Small intestine (tissue), 7 donors: ENCODE results near the gene DEFB124. TPM values are rescaled to one million over a fixed set of nuclear protein-coding genes. Genes with fewer than 3 reads are reported as not detected.
"Not testable (repeated sequence)": the region's sequence is repeated elsewhere in the genome, so short reads cannot be mapped to it uniquely, and the experiment has no call there.

Experiments used
- DNase-seq, 2 donors: peaks; one replicate each; pipeline versions ENCODE4 v3.0.0 to v3.0.0-alpha.2; 2013
- FAIRE-seq: peaks from 2 replicates; lab custom pipeline; 2012; peaks lifted over from hg19 to GRCh38; lab: Jason Lieb, UNC
- H3K27ac ChIP-seq, 3 donors: one replicate each; pipeline ENCODE4 v1.5.1; 2013; ENCODE audit warnings: low read length in 2 of 3, mild to moderate bottlenecking in 2 of 3, control low read depth in 1 of 3, inconsistent platforms in 1 of 3, low read depth in 1 of 3, moderate library complexity in 1 of 3
- H3K27me3 ChIP-seq, 3 donors: one replicate each; pipeline ENCODE4 v1.6.1; 2013; ENCODE audit warnings: low read length in 3 of 3, inconsistent platforms in 1 of 3; ENCODE audit not compliant: control insufficient read depth in 3 of 3, insufficient read depth in 3 of 3
- H3K36me3 ChIP-seq, 3 donors: one replicate each; pipeline ENCODE4 v1.6.1; 2013; ENCODE audit warnings: low read length in 3 of 3, inconsistent platforms in 1 of 3, low read depth in 1 of 3, mild to moderate bottlenecking in 1 of 3, moderate library complexity in 1 of 3; ENCODE audit not compliant: control insufficient read depth in 3 of 3, insufficient read depth in 2 of 3
- H3K4me1 ChIP-seq, 3 donors: one replicate each; pipeline ENCODE4 v1.6.1; 2013; ENCODE audit warnings: low read length in 2 of 3, inconsistent platforms in 1 of 3, low read depth in 1 of 3, mild to moderate bottlenecking in 1 of 3, moderate library complexity in 1 of 3; ENCODE audit not compliant: control insufficient read depth in 3 of 3, insufficient read depth in 2 of 3
- H3K4me3 ChIP-seq, 3 donors: one replicate each; pipeline ENCODE4 v1.5.1; 2013; ENCODE audit warnings: low read length in 3 of 3, control low read depth in 1 of 3, inconsistent platforms in 1 of 3, low read depth in 1 of 3, mild to moderate bottlenecking in 1 of 3, moderate library complexity in 1 of 3
- H3K9me3 ChIP-seq, 2 donors: one replicate each; pipeline ENCODE4 v1.6.1; 2013; ENCODE audit warnings: low read depth in 1 of 2, low read length in 1 of 2; ENCODE audit not compliant: control insufficient read depth in 2 of 2, insufficient read depth in 1 of 2
- WGBS, 3 donors: extraction: QIAGEN DNeasy Blood & Tissue Kit; methylation state at CpG; one replicate each; pipeline ENCODE4 v1.1.7; 2013; 5-methylcytosine and 5-hydroxymethylcytosine counted together
- polyA plus RNA-seq, 4 donors: library from polyadenylated mRNA; stranded (reverse) in 3 of 4; unstranded in 1 of 4; fragments of 200-250 nt in 3 of 4; fragments of 120-200 nt in 1 of 4; gene quantifications; one replicate each; pipeline versions ENCODE4 v1.2.1 to v1.2.3, GENCODE V29; 2013
- donor health status: healthy with polysubstance abuse.
- donor health status: control.
- donor health status: control.
- donor health status: Bipolar disorder and iron deficiency.
- donor health status: healthy.

The DEFB124 gene
- polyA plus RNA-seq, 4 donors: 0.18 TPM; not detected in 3

GRCh38 chr20:31454361-31454760 lies 20.6 kb downstream of the DEFB124 start:
- no peaks in the 10 kb centered on the region for H3K36me3 ChIP-seq
- FAIRE-seq (no peak), DNase-seq (no peak)
- H3K4me1 ChIP-seq: no peaks in the 10 kb centered on the region
- H3K9me3 ChIP-seq: no peaks in the 10 kb centered on the region
- H3K4me3 ChIP-seq: no peak overlapping the region
- H3K27ac ChIP-seq: no peak overlapping the region
- WGBS, 3 donors: 91 to 96% (median 95%) methylated on average over 1 of the region's 1 CpG
- no peaks in the 10 kb centered on the region for H3K27me3 ChIP-seq

GRCh38 chr20:31452575-31452974 lies 22.4 kb downstream of the DEFB124 start:
- WGBS, 3 donors: 72 to 79% (median 77%) methylated on average over 2 of the region's 2 CpGs
- DNase-seq (no peak), FAIRE-seq (no peak)
- H3K4me3 ChIP-seq: no peak overlapping the region
- H3K27me3 ChIP-seq: no peaks in the 10 kb centered on the region
- H3K36me3 ChIP-seq: no peaks in the 10 kb centered on the region
- H3K27ac ChIP-seq: no peak overlapping the region
- H3K4me1 ChIP-seq: no peaks in the 10 kb centered on the region
- no peaks in the 10 kb centered on the region for H3K9me3 ChIP-seq

- no peak overlapping the region for H3K4me3 ChIP-seq
- 68 to 75% (median 70%) methylated on average over 8 of the region's 8 CpGs for WGBS, 3 donors
- FAIRE-seq: no peak
Observed at GRCh38 chr20:31449511-31450414, 25.2 kb downstream of the DEFB124 start.

GRCh38 chr20:31446084-31446819 lies 28.7 kb downstream of the DEFB124 start:
- Histone ChIP-seq H3K9me3 (no peaks in the 10 kb centered on the region), H3K27ac (no peak overlapping the region), H3K4me1 (no peaks in the 10 kb centered on the region), H3K27me3 (no peaks in the 10 kb centered on the region), H3K4me3 (no peak overlapping the region), H3K36me3 (no peaks in the 10 kb centered on the region)
- DNase-seq (no peak), FAIRE-seq (no peak)
- 73 to 76% (median 74%) methylated on average over 12 of the region's 12 CpGs for WGBS, 3 donors

More at GRCh38 chr20:31449511-31450414, 25.2 kb downstream of the DEFB124 start:
- no peaks in the 10 kb centered on the region for H3K36me3 ChIP-seq
- no peaks in the 10 kb centered on the region for H3K27me3 ChIP-seq
- no peak overlapping the region for H3K27ac ChIP-seq
- H3K4me1 ChIP-seq: no peaks in the 10 kb centered on the region
- no peak for DNase-seq
- no peaks in the 10 kb centered on the region for H3K9me3 ChIP-seq

GRCh38 chr20:31440012-31440659 lies 34.8 kb downstream of the DEFB124 start, which contains the start of gene DEFB123:
DEFB123 (plus strand) TSS chr20:31440632; CDS start chr20:31440699, 67 bp downstream.
- H3K4me1 ChIP-seq: no peaks in the 10 kb centered on the region
- no peak within 1 kb of the TSS for H3K27ac ChIP-seq
- peaks cover 0 to 3% (median 0%) of the 10 kb centered on the region in 3 donors for H3K27me3 ChIP-seq
- H3K9me3 ChIP-seq: peaks cover 0 to 2% of the 10 kb centered on the region in 2 donors
- 79 to 81% (median 79%) methylated on average over 16 of the region's 16 CpGs for WGBS, 3 donors
- H3K4me3 ChIP-seq: no peak within 1 kb of the TSS
- no peak for DNase-seq
- no peak for FAIRE-seq
- H3K36me3 ChIP-seq: no peaks in the 10 kb centered on the region

GRCh38 chr20:31430568-31431115 lies 44.3 kb downstream of the DEFB124 start:
- no peak for DNase-seq
- H3K27me3 ChIP-seq: peaks cover 0 to 1% (median 0%) of the 10 kb centered on the region in 3 donors
- FAIRE-seq: no peak
- H3K4me3 ChIP-seq: no peak overlapping the region
- H3K36me3 ChIP-seq: no peaks in the 10 kb centered on the region
- H3K9me3 ChIP-seq: peaks cover 0 to 3% of the 10 kb centered on the region in 2 donors
- no peaks in the 10 kb centered on the region for H3K4me1 ChIP-seq
- 58 to 65% (median 61%) methylated on average over 4 of the region's 4 CpGs for WGBS, 3 donors
- H3K27ac ChIP-seq: no peak overlapping the region

GRCh38 chr20:31427576-31427975 lies 47.4 kb downstream of the DEFB124 start:
- not testable (repeated sequence) for FAIRE-seq, H3K4me1 ChIP-seq, H3K27ac ChIP-seq, DNase-seq, H3K4me3 ChIP-seq, H3K27me3 ChIP-seq, H3K36me3 ChIP-seq
- peaks cover 0 to 13% of the 10 kb centered on the region in 2 donors for H3K9me3 ChIP-seq
- 91 to 97% (median 93%) methylated on average over 16 to 31 of the region's 31 CpGs for WGBS, 3 donors
